Astrocyte (in vitro differentiated cells and primary cell): Measurements from ENCODE around the gene COMMD1. TPM values are rescaled to one million over a fixed set of nuclear protein-coding genes. Genes with fewer than 3 reads are reported as not detected.

Experiments
- DNase-seq: peaks from one replicate; pipeline ENCODE4 v3.0.0-alpha.2; 2010; ENCODE audit warnings: low read depth
- FAIRE-seq: peaks from 2 replicates; lab custom pipeline; 2011; peaks lifted over from hg19 to GRCh38; lab: Jason Lieb, UNC
- H2AFZ ChIP-seq: 2 replicates; pipeline ENCODE4 v1.6.0; 2012; ENCODE audit warnings: low read depth, low read length, inconsistent platforms
- H3K27ac ChIP-seq: 2 replicates; pipeline ENCODE4 v1.5.1; 2011; ENCODE audit warnings: low read depth, low read length, inconsistent platforms
- H3K27me3 ChIP-seq: 2 replicates; pipeline ENCODE4 v1.6.0; 2011; ENCODE audit warnings: low read length, inconsistent platforms; ENCODE audit not compliant: insufficient read depth
- H3K36me3 ChIP-seq: 2 replicates; pipeline ENCODE4 v1.5.1; 2011; ENCODE audit warnings: low read length, inconsistent platforms; ENCODE audit not compliant: insufficient read depth
- H3K4me1 ChIP-seq: 2 replicates; pipeline ENCODE4 v1.5.1; 2011; ENCODE audit warnings: low read length, inconsistent platforms; ENCODE audit not compliant: insufficient read depth
- H3K4me2 ChIP-seq: 2 replicates; pipeline ENCODE4 v1.6.0; 2012; ENCODE audit warnings: low read length, inconsistent platforms
- H3K4me3 ChIP-seq: 2 replicates; pipeline ENCODE4 v1.5.1; 2011; ENCODE audit warnings: low read depth, mild to moderate bottlenecking, low read length, inconsistent platforms; ENCODE audit not compliant: insufficient read depth
- H3K79me2 ChIP-seq: 2 replicates; pipeline ENCODE4 v1.6.0; 2012; ENCODE audit warnings: mild to moderate bottlenecking, low read length, inconsistent platforms; ENCODE audit not compliant: insufficient read depth
- H3K9ac ChIP-seq: 2 replicates; pipeline ENCODE4 v1.6.0; 2012; ENCODE audit warnings: mild to moderate bottlenecking, low read length, inconsistent platforms
- H3K9me3 ChIP-seq: 2 replicates; pipeline ENCODE4 v1.5.1; 2012; ENCODE audit warnings: low read depth, mild to moderate bottlenecking, low read length, inconsistent platforms; ENCODE audit not compliant: insufficient read depth
- H4K20me1 ChIP-seq: 2 replicates; pipeline ENCODE4 v1.6.0; 2012; ENCODE audit warnings: low read length, inconsistent platforms; ENCODE audit not compliant: insufficient read depth
- H3K27ac Mint-ChIP-seq: one replicate; pipeline ENCODE4 v1.8.0; 2021; ENCODE audit warnings: mild to moderate bottlenecking, mixed read lengths; ENCODE audit not compliant: unreplicated experiment
- H3K27me3 Mint-ChIP-seq: one replicate; pipeline ENCODE4 v1.8.0; 2021; ENCODE audit warnings: low read depth, mixed read lengths; ENCODE audit not compliant: unreplicated experiment
- H3K36me3 Mint-ChIP-seq: one replicate; pipeline ENCODE4 v1.8.0; 2021; ENCODE audit warnings: low read depth, mixed read lengths; ENCODE audit not compliant: unreplicated experiment
- H3K4me1 Mint-ChIP-seq: one replicate; pipeline ENCODE4 v1.8.0; 2021; ENCODE audit warnings: low read depth, mixed read lengths; ENCODE audit not compliant: unreplicated experiment
- H3K4me3 Mint-ChIP-seq: one replicate; pipeline ENCODE4 v1.8.0; 2021; ENCODE audit warnings: mild to moderate bottlenecking, moderate library complexity, mixed read lengths; ENCODE audit not compliant: unreplicated experiment
- H3K9me3 Mint-ChIP-seq: one replicate; pipeline ENCODE4 v1.8.0; 2021; ENCODE audit warnings: mild to moderate bottlenecking, mixed read lengths; ENCODE audit not compliant: unreplicated experiment
- EZH2 ChIP-seq: IDR thresholded peaks from 2 replicates; pipeline ENCODE4 v1.6.1; 2012; ENCODE audit warnings: mild to moderate bottlenecking, low read length, inconsistent platforms; ENCODE audit not compliant: insufficient read depth
- total RNA-seq: library from RNA; stranded (reverse); gene quantifications from 2 replicates; pipeline ENCODE4 v1.2.1, GENCODE V29; 2021
- TF ChIP-seq, protein P1 (sequence below): IDR thresholded peaks from 2 replicates; pipeline ENCODE4 v1.5.1; 2011; ENCODE audit warnings: low read depth, mild to moderate bottlenecking, inconsistent platforms, low read length, moderate library complexity; ENCODE audit not compliant: insufficient read depth

Gene COMMD1
- total RNA-seq, 1 donor from 2014 or later, result 32.0 TPM

GRCh38 chr2:61926531-61927477, 21.3 kb downstream of the COMMD1 start:
- Histone ChIP-seq H3K4me3 (no peak overlapping the region), H3K79me2 (no peaks in the 10 kb centered on the region), H3K9ac (no peak overlapping the region), H3K27ac (no peak overlapping the region), H3K4me2 (no peak overlapping the region), H2AFZ (no peak overlapping the region), H3K36me3 (no peaks in the 10 kb centered on the region), H3K9me3 (no peaks in the 10 kb centered on the region), H3K27me3 (no peaks in the 10 kb centered on the region), H3K4me1 (peaks cover 7% of the 10 kb centered on the region), H4K20me1 (no peaks in the 10 kb centered on the region)
- H3K27me3 Mint-ChIP-seq, result no peaks in the 10 kb centered on the region
- no peak overlapping the region for H3K27ac Mint-ChIP-seq
- H3K36me3 Mint-ChIP-seq, result peaks cover 4% of the 10 kb centered on the region
- H3K4me1 Mint-ChIP-seq, result peaks cover 8% of the 10 kb centered on the region
- DNase-seq, result no peak
- TF ChIP-seq, protein P1, sequence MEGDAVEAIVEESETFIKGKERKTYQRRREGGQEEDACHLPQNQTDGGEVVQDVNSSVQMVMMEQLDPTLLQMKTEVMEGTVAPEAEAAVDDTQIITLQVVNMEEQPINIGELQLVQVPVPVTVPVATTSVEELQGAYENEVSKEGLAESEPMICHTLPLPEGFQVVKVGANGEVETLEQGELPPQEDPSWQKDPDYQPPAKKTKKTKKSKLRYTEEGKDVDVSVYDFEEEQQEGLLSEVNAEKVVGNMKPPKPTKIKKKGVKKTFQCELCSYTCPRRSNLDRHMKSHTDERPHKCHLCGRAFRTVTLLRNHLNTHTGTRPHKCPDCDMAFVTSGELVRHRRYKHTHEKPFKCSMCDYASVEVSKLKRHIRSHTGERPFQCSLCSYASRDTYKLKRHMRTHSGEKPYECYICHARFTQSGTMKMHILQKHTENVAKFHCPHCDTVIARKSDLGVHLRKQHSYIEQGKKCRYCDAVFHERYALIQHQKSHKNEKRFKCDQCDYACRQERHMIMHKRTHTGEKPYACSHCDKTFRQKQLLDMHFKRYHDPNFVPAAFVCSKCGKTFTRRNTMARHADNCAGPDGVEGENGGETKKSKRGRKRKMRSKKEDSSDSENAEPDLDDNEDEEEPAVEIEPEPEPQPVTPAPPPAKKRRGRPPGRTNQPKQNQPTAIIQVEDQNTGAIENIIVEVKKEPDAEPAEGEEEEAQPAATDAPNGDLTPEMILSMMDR, result no peak
- no peak for TF ChIP-seq EZH2
- no peak overlapping the region for H3K4me3 Mint-ChIP-seq
- H3K9me3 Mint-ChIP-seq, result peaks cover 4% of the 10 kb centered on the region
- no peak for FAIRE-seq

DNA sequence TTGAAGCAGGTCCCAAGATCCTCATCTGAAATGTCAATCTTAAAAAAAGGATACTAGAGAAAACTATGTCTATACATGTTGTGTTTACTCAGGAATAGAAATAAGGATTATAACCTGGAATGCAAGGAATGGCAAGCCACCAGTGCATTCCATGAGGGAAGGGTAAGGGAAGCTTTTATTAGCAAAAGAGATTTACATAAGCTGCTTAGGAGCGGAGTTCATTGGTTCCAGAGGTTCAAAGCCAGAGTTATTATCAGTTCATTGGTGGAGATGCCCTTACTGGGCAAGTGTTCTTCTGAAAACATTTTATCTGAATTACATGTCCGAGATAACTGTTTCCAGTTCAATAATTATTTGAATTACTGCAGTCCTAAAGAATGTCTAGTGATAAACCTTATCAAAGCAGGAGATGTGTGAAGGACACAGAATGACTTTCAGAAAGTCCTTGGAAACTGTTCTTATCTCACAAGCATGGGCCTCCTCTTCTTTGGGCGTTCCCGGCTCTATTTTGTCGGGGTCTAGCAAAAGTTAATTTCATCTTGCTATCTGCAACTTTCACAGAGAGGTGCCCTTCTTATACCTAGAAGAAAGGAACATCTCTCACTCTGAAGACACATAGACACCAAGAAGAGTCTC, 23.5 kb downstream of the COMMD1 start:
- H3K9me3 Mint-ChIP-seq, result peaks cover 7% of the 10 kb centered on the region
- Histone ChIP-seq H3K27me3 (no peaks in the 10 kb centered on the region), H3K36me3 (no peaks in the 10 kb centered on the region), H3K27ac (peak overlapping the region; percentile 36), H2AFZ (no peak overlapping the region), H3K9ac (no peak overlapping the region), H3K79me2 (no peaks in the 10 kb centered on the region), H3K4me1 (peaks cover 7% of the 10 kb centered on the region), H3K4me2 (peak overlapping the region; percentile 18), H3K9me3 (peaks cover 3% of the 10 kb centered on the region), H4K20me1 (no peaks in the 10 kb centered on the region), H3K4me3 (no peak overlapping the region)
- peak overlapping the region; percentile 80 for H3K27ac Mint-ChIP-seq
- FAIRE-seq (no peak), DNase-seq (peak; percentile 82)
- no peak overlapping the region for H3K4me3 Mint-ChIP-seq
- no peaks in the 10 kb centered on the region for H3K27me3 Mint-ChIP-seq
- H3K4me1 Mint-ChIP-seq, result peaks cover 8% of the 10 kb centered on the region
- peaks cover 8% of the 10 kb centered on the region for H3K36me3 Mint-ChIP-seq
- TF ChIP-seq EZH2, result no peak
- TF ChIP-seq, protein P1, result no peak
